H9 (cell line): ENCODE measurements around the gene DTX2. TPM values are rescaled to one million over a fixed set of nuclear protein-coding genes. Genes with fewer than 3 reads are reported as not detected.

Source experiments
- DNase-seq: peaks from one replicate; pipeline ENCODE4 v3.0.0-alpha.2; 2017
- H2AFZ ChIP-seq: one replicate; pipeline ENCODE4 v1.6.1; 2013; ENCODE audit warnings: mild to moderate bottlenecking, low read length, control low read depth, moderate library complexity
- H2AK5ac ChIP-seq: 2 replicates; pipeline ENCODE4 v1.6.1; 2013; ENCODE audit warnings: low read length, control low read depth, mixed read lengths; ENCODE audit not compliant: insufficient read length
- H2BK120ac ChIP-seq: one replicate; pipeline ENCODE4 v1.6.1; 2013; ENCODE audit warnings: low read depth, mild to moderate bottlenecking, low read length, control low read depth, inconsistent platforms; ENCODE audit not compliant: poor library complexity, severe bottlenecking
- H2BK12ac ChIP-seq: 2 replicates; pipeline ENCODE4 v1.6.1; 2013; ENCODE audit warnings: low read length, control low read depth, mixed read lengths, low read depth; ENCODE audit not compliant: insufficient read length
- H2BK15ac ChIP-seq: 2 replicates; pipeline ENCODE4 v1.6.1; 2013; ENCODE audit warnings: low read depth, low read length, control low read depth
- H2BK20ac ChIP-seq: one replicate; pipeline ENCODE4 v1.6.1; 2013; ENCODE audit warnings: low read depth, mild to moderate bottlenecking, low read length, control low read depth, inconsistent platforms; ENCODE audit not compliant: poor library complexity, severe bottlenecking
- H2BK5ac ChIP-seq: 2 replicates; pipeline ENCODE4 v1.6.1; 2013; ENCODE audit warnings: low read length, control low read depth, mixed read lengths; ENCODE audit not compliant: insufficient read length
- H3K14ac ChIP-seq: 2 replicates; pipeline ENCODE4 v1.6.1; 2013; ENCODE audit warnings: low read length, control low read depth; ENCODE audit not compliant: insufficient read depth
- H3K18ac ChIP-seq: 2 replicates; pipeline ENCODE4 v1.6.1; 2013; ENCODE audit warnings: low read depth, mild to moderate bottlenecking, mixed read lengths, low read length, control low read depth; ENCODE audit not compliant: insufficient read length
- H3K23ac ChIP-seq: 2 replicates; pipeline ENCODE4 v1.6.1; 2013; ENCODE audit warnings: low read length, control low read depth, mixed read lengths, low read depth; ENCODE audit not compliant: insufficient read length
- H3K23me2 ChIP-seq: 2 replicates; pipeline ENCODE4 v1.6.1; 2013; ENCODE audit warnings: low read depth, mild to moderate bottlenecking, mixed read lengths, low read length, control low read depth; ENCODE audit not compliant: insufficient read length, poor library complexity, severe bottlenecking
- H3K27ac ChIP-seq: 2 replicates; pipeline ENCODE4 v1.5.1; 2013; ENCODE audit warnings: low read length, control low read depth, mixed read lengths, low read depth; ENCODE audit not compliant: insufficient read length
- H3K27me3 ChIP-seq: 2 replicates; pipeline ENCODE4 v1.6.1; 2013; ENCODE audit warnings: low read length, control low read depth, inconsistent platforms; ENCODE audit not compliant: insufficient read depth
- H3K4ac ChIP-seq: 2 replicates; pipeline ENCODE4 v1.6.1; 2013; ENCODE audit warnings: low read depth, mild to moderate bottlenecking, control low read depth, inconsistent platforms, low read length, moderate library complexity
- H3K4me1 ChIP-seq: 2 replicates; pipeline ENCODE4 v1.6.1; 2013; ENCODE audit warnings: low read length, control low read depth, inconsistent platforms; ENCODE audit not compliant: insufficient read depth
- H3K4me2 ChIP-seq: 2 replicates; pipeline ENCODE4 v1.6.1; 2013; ENCODE audit warnings: low read length, control low read depth, mixed read lengths; ENCODE audit not compliant: insufficient read length, insufficient read depth
- H3K56ac ChIP-seq: 2 replicates; pipeline ENCODE4 v1.6.1; 2013; ENCODE audit warnings: low read depth, mild to moderate bottlenecking, mixed read lengths, low read length, control low read depth; ENCODE audit not compliant: insufficient read length
- H3K79me1 ChIP-seq: 2 replicates; pipeline ENCODE4 v1.6.1; 2013; ENCODE audit warnings: low read depth, mild to moderate bottlenecking, moderate library complexity, low read length, control low read depth, inconsistent platforms; ENCODE audit not compliant: insufficient read depth, poor library complexity, severe bottlenecking
- H3K79me2 ChIP-seq: 2 replicates; pipeline ENCODE4 v1.6.1; 2013; ENCODE audit warnings: low read length, control low read depth, inconsistent platforms; ENCODE audit not compliant: insufficient read depth
- H3K9ac ChIP-seq: 2 replicates; pipeline ENCODE4 v1.6.1; 2013; ENCODE audit warnings: low read length, control low read depth, mixed read lengths; ENCODE audit not compliant: insufficient read length; ENCODE audit errors: extremely low read depth
- H3K9me3 ChIP-seq: one replicate; pipeline ENCODE4 v1.6.1; 2013; ENCODE audit warnings: low read depth, low read length, inconsistent platforms; ENCODE audit not compliant: control insufficient read depth
- H3T11ph ChIP-seq: one replicate; pipeline ENCODE4 v1.6.1; 2013; ENCODE audit warnings: mild to moderate bottlenecking, low read length, control low read depth, inconsistent platforms
- H4K20me1 ChIP-seq: one replicate; pipeline ENCODE4 v1.6.1; 2013; ENCODE audit not compliant: control insufficient read depth, insufficient read length, insufficient read depth
- H4K5ac ChIP-seq: 2 replicates; pipeline ENCODE4 v1.6.1; 2013; ENCODE audit warnings: low read depth, mild to moderate bottlenecking, mixed read lengths, low read length, control low read depth; ENCODE audit not compliant: insufficient read length
- H4K8ac ChIP-seq: replicated peaks from 2 replicates; pipeline ENCODE4 v1.6.1; 2013; ENCODE audit warnings: low read length, control low read depth, mixed read lengths, low read depth; ENCODE audit not compliant: insufficient read length
- H4K91ac ChIP-seq: 2 replicates; pipeline ENCODE4 v1.6.1; 2013; ENCODE audit warnings: low read depth, mild to moderate bottlenecking, moderate library complexity, mixed read lengths, low read length, control low read depth; ENCODE audit not compliant: insufficient read length
- H3K27ac Mint-ChIP-seq, 3 experiments: 2 replicates in 2 of 3; 3 replicates in 1 of 3; pipeline ENCODE4 v1.8.0; 2020 to 2021; ENCODE audit warnings: mixed read lengths in 3 of 3, mild to moderate bottlenecking in 1 of 3, moderate library complexity in 1 of 3
- H3K27me3 Mint-ChIP-seq: 2 replicates; pipeline ENCODE4 v1.8.0; 2021; ENCODE audit warnings: low read depth, mild to moderate bottlenecking, moderate library complexity, mixed read lengths
- H3K36me3 Mint-ChIP-seq, 3 experiments: 2 replicates in 2 of 3; 3 replicates in 1 of 3; pipeline ENCODE4 v1.8.0; 2020 to 2021; ENCODE audit warnings: low read depth in 3 of 3, mixed read lengths in 3 of 3; ENCODE audit not compliant: insufficient read depth in 1 of 3
- H3K4me1 Mint-ChIP-seq, 2 experiments: 2 replicates each; pipeline ENCODE4 v1.8.0; 2020; ENCODE audit warnings: mixed read lengths in 2 of 2
- H3K4me3 Mint-ChIP-seq, 2 experiments: 2 replicates in 1 of 2; 3 replicates in 1 of 2; pipeline ENCODE4 v1.8.0; 2020 to 2021; ENCODE audit warnings: mild to moderate bottlenecking in 2 of 2, mixed read lengths in 2 of 2, moderate library complexity in 1 of 2
- H3K9me3 Mint-ChIP-seq, 2 experiments: 2 replicates in 1 of 2; 3 replicates in 1 of 2; pipeline ENCODE4 v1.8.0; 2020; ENCODE audit warnings: mild to moderate bottlenecking in 2 of 2, mixed read lengths in 2 of 2, moderate library complexity in 1 of 2
- WGBS: extraction: QIAGEN DNeasy Blood & Tissue Kit; methylation state at CpG from one replicate; pipeline ENCODE4 v1.1.7; 2013; ENCODE audit warnings: missing lambda C conversion rate, low lambda C conversion rate, mixed read lengths; ENCODE audit not compliant: insufficient read length; ENCODE audit errors: extremely low coverage; 5-methylcytosine and 5-hydroxymethylcytosine counted together
- total RNA-seq: library from RNA; stranded (reverse); gene quantifications from 2 replicates; pipeline ENCODE4 v1.2.1, GENCODE V29; 2021
- TF ChIP-seq, protein P1 (sequence below): fragments of 200-600 bp; sonication (generic); conservative IDR thresholded peaks from 3 replicates; pipeline ENCODE4 v1.8.0; 2021; ENCODE audit warnings: antibody characterized with exemption, mild to moderate bottlenecking

The DTX2 gene
- total RNA-seq, 1 experiment from 2014 or later: 48.8 TPM

DNA sequence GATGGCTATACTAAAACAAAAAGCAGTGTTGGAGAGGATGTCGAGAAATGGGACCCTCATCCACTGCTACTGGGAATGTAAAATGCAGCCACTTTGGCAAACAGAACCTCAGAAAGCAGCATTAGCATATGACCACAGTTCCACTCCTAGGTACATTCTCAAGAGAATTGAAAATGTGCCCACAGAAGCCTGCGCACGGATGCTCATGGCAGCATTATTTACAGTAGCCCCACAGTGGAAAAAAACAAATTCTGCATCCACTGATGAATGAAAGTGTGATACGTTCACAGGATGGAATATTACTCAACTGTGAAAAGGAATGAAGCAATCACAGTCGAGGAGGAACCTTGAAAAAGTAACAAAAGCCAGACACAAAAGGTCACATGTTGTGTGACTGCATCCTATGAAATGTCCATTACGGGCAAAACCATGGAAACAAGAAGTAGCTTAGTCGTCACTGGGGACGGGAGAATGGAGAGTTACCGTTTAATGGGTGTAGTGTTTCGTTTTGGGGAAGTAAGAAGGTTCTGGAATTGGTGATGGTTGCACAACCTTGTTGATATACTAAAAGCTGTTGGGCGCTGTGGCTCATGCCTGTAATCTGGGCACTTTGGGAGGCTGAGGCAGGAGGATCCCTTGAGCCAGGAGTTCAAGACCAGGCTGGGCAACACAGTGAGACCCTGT is 46.4 kb downstream of the DTX2 start:
- H3K79me2 ChIP-seq: no peaks in the 10 kb centered on the region
- no peak overlapping the region for H3K9ac ChIP-seq
- no peaks in the 10 kb centered on the region for H3K27me3 Mint-ChIP-seq
- H3K27me3 ChIP-seq: no peaks in the 10 kb centered on the region
- no peak overlapping the region for H3T11ph ChIP-seq
- H3K56ac ChIP-seq: no peak overlapping the region
- no peak overlapping the region for H3K27ac ChIP-seq
- no peaks in the 10 kb centered on the region for H3K23me2 ChIP-seq
- no peak overlapping the region for H3K4ac ChIP-seq
- H3K18ac ChIP-seq: no peak overlapping the region
- H2AK5ac ChIP-seq: no peak overlapping the region
- H3K79me1 ChIP-seq: no peaks in the 10 kb centered on the region
- H2BK120ac ChIP-seq: no peak overlapping the region
- no peak overlapping the region for H2BK15ac ChIP-seq
- peaks cover 3% of the 10 kb centered on the region; the same call in 1 of the 2 replicates for H3K4me1 ChIP-seq
- no peak overlapping the region for H2BK12ac ChIP-seq
- no peak overlapping the region for H4K8ac ChIP-seq
- H3K4me3 Mint-ChIP-seq: no peak overlapping the region
- peaks cover 4 to 5% of the 10 kb centered on the region in 2 experiments for H3K4me1 Mint-ChIP-seq
- H2AFZ ChIP-seq: no peak overlapping the region
- no peak overlapping the region for H2BK5ac ChIP-seq
- H4K20me1 ChIP-seq: no peaks in the 10 kb centered on the region
- no peak overlapping the region for H3K23ac ChIP-seq
- H3K27ac Mint-ChIP-seq: no peak overlapping the region
- H3K36me3 Mint-ChIP-seq: peaks cover 0 to 13% (median 9%) of the 10 kb centered on the region in 3 experiments; a peak in 4 of 7 replicates
- peak; percentile 11 for DNase-seq
- no peak overlapping the region for H3K14ac ChIP-seq
- TF ChIP-seq, protein P1, sequence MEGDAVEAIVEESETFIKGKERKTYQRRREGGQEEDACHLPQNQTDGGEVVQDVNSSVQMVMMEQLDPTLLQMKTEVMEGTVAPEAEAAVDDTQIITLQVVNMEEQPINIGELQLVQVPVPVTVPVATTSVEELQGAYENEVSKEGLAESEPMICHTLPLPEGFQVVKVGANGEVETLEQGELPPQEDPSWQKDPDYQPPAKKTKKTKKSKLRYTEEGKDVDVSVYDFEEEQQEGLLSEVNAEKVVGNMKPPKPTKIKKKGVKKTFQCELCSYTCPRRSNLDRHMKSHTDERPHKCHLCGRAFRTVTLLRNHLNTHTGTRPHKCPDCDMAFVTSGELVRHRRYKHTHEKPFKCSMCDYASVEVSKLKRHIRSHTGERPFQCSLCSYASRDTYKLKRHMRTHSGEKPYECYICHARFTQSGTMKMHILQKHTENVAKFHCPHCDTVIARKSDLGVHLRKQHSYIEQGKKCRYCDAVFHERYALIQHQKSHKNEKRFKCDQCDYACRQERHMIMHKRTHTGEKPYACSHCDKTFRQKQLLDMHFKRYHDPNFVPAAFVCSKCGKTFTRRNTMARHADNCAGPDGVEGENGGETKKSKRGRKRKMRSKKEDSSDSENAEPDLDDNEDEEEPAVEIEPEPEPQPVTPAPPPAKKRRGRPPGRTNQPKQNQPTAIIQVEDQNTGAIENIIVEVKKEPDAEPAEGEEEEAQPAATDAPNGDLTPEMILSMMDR: no peak
- no peak overlapping the region for H4K5ac ChIP-seq
- 100% methylated on average over 2 of the region's 11 CpGs for WGBS
- H3K9me3 ChIP-seq: no peaks in the 10 kb centered on the region
- no peak overlapping the region for H3K4me2 ChIP-seq
- no peak overlapping the region for H4K91ac ChIP-seq
- no peak overlapping the region for H2BK20ac ChIP-seq
- no peaks in the 10 kb centered on the region for H3K9me3 Mint-ChIP-seq
